ENCODE data around the gene HEATR5B. TPM values are rescaled to one million over a fixed set of nuclear protein-coding genes. Genes with fewer than 3 reads are reported as not detected.
"Not testable (repeated sequence)": the region's sequence is repeated elsewhere in the genome, so short reads cannot be mapped to it uniquely, and the experiment has no call there.

Gene HEATR5B
- polyA plus RNA-seq, 1 experiment = 10.4 TPM

DNA sequence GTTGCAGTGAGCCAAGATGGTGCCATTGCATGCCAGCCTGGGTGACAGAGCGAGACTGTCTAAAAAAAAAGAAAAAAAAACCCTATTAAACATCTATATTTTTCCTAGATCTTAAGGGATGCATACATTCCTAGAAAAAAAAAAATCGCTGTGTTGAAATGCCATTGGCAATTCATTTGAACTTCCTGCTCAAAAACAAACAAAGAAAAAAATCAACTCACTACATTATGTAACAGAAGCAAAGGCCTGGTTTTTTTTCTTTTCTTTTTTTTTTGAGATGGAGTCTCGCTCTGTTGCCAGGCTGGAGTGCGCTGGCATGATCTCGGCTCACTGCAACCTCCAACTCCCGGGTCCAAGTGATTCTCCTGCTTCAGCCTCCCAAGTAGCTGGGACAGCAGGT is 96.2 kb downstream of the HEATR5B start:
- no peak overlapping the region for H3K4me3 ChIP-seq (ENCODE audit: low read depth, low read length)
- TF ChIP-seq, protein P1, sequence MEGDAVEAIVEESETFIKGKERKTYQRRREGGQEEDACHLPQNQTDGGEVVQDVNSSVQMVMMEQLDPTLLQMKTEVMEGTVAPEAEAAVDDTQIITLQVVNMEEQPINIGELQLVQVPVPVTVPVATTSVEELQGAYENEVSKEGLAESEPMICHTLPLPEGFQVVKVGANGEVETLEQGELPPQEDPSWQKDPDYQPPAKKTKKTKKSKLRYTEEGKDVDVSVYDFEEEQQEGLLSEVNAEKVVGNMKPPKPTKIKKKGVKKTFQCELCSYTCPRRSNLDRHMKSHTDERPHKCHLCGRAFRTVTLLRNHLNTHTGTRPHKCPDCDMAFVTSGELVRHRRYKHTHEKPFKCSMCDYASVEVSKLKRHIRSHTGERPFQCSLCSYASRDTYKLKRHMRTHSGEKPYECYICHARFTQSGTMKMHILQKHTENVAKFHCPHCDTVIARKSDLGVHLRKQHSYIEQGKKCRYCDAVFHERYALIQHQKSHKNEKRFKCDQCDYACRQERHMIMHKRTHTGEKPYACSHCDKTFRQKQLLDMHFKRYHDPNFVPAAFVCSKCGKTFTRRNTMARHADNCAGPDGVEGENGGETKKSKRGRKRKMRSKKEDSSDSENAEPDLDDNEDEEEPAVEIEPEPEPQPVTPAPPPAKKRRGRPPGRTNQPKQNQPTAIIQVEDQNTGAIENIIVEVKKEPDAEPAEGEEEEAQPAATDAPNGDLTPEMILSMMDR (IDR thresholded peaks at IDR 0.05; ENCODE audit: insufficient read depth, low read depth, low read length) = no peak
- H3K27me3 ChIP-seq (ENCODE audit: control insufficient read depth, insufficient read depth, low read length) = no peaks in the 10 kb centered on the region
- POLR2A ChIA-PET = no interaction called here
- CTCF ChIA-PET = interaction anchor here (0.6 kb wide), 1 partner anchor 96 kb away, joined by 3 read pairs; no protein-coding TSS in a partner anchor
- H3K36me3 ChIP-seq (ENCODE audit: control insufficient read depth, insufficient read depth, low read length) = no peaks in the 10 kb centered on the region
- no peak for DNase-seq (ENCODE audit: low read depth)

DNA sequence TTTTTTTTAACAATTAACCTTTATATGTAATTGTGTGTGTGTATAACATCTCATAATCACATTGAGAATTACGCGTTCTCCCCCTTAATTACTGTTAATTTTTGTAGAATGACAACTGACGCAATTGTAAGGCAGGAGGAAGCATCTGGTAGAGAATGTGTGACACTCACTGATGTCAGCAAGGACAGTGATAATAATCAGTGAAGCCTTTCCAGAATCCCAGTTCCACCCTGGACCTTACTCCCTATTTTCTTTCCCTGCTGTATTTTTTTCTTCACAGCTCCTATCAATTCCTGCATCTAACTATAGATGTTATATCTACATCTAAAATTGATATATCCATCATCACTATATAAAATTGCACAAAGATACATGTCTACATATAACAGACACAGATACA is 101.7 kb downstream of the HEATR5B start:
- no peaks in the 10 kb centered on the region for H3K27me3 ChIP-seq (ENCODE audit: control insufficient read depth, insufficient read depth, low read length)
- TF ChIP-seq, protein P1 (IDR thresholded peaks at IDR 0.05; ENCODE audit: insufficient read depth, low read depth, low read length) = no peak
- CTCF ChIA-PET = interaction anchor here (0.7 kb wide), 1 partner anchor 18 kb away, joined by 3 read pairs; no protein-coding TSS in a partner anchor
- H3K4me3 ChIP-seq (ENCODE audit: low read depth, low read length) = no peak overlapping the region
- H3K36me3 ChIP-seq (ENCODE audit: control insufficient read depth, insufficient read depth, low read length) = no peaks in the 10 kb centered on the region; the same call in 1 of the 2 replicates
- no peak for DNase-seq (ENCODE audit: low read depth)
- POLR2A ChIA-PET = no interaction called here

DNA sequence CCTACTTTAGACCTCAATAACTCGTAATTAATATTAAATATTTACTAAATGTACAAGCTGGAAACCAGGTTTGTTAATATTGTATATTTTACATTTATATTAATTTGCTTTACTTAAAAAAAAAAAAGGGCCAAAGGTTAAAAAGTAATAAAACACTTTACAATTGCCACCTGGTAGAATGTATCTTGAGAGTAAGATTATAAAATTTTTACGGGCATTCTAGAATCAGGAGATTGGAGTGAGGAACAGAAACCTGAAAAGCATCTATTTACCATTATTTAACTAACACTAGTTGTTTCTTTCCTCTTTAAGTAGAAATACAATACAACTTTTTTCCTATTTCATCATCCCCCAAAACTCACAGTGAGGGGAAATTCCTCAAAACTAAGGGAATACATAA is 102.3 kb downstream of the HEATR5B start:
- Histone ChIP-seq H3K27me3 (ENCODE audit: control insufficient read depth, insufficient read depth, low read length) (no peaks in the 10 kb centered on the region), H3K4me3 (ENCODE audit: low read depth, low read length) (no peak overlapping the region), H3K36me3 (ENCODE audit: control insufficient read depth, insufficient read depth, low read length) (no peaks in the 10 kb centered on the region; the same call in 1 of the 2 replicates)
- no peak for DNase-seq (ENCODE audit: low read depth)
- ChIA-PET POLR2A (no interaction called here), CTCF (interaction anchor here (0.7 kb wide), 1 partner anchor 17 kb away, joined by 3 read pairs; no protein-coding TSS in a partner anchor)
- TF ChIP-seq, protein P1 (IDR thresholded peaks at IDR 0.05; ENCODE audit: insufficient read depth, low read depth, low read length) = no peak

DNA sequence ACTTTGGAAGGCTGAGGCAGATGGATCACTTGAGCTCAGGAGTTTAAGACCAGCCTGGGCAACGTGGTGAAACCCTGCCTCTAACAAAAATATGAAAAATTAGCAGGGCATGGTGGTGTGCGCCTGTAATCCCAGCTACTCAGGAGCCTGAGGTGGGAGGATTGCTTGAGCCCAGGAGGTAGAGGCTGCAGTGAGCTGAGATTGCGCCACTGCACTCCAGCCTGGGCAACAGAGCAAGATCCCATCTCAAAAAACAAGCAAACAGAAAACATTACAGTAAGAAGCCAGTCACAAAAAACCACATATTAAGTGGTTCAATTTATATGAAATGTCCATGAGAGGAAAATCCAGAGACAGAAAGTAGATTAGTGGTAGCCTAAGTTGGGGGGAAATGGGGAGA is 105.2 kb downstream of the HEATR5B start:
- DNase-seq (ENCODE audit: low read depth); H3K4me3 ChIP-seq (ENCODE audit: low read depth, low read length); H3K27me3 ChIP-seq (ENCODE audit: control insufficient read depth, insufficient read depth, low read length); H3K36me3 ChIP-seq (ENCODE audit: control insufficient read depth, insufficient read depth, low read length); POLR2A ChIA-PET; CTCF ChIA-PET: not testable (repeated sequence)

DNA sequence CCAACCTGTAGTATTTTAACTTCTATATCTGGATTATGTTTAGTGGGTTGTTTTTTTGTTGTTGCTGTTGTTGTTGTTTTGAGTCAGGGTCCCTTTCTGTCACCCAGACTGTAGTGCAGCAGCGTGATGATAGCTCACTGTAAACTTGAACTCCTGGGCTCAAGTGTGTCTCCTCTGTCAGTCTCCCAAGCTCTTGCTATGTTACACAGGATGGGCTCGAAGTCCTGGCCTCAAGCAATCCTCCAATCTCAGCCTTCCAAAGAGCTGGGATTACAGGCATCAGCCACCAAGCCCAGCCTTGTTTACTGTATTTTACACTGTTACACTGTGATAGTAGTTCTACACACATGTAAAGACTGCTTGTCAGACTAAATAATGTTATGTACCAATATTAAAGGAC is 108.1 kb downstream of the HEATR5B start:
- no peak for DNase-seq (ENCODE audit: low read depth)
- H3K36me3 ChIP-seq (ENCODE audit: control insufficient read depth, insufficient read depth, low read length) = no peaks in the 10 kb centered on the region; the same call in 1 of the 2 replicates
- ChIA-PET POLR2A (no interaction called here), CTCF (no interaction called here)
- H3K4me3 ChIP-seq (ENCODE audit: low read depth, low read length) = no peak overlapping the region
- TF ChIP-seq, protein P1 (IDR thresholded peaks at IDR 0.05; ENCODE audit: insufficient read depth, low read depth, low read length) = no peak
- H3K27me3 ChIP-seq (ENCODE audit: control insufficient read depth, insufficient read depth, low read length) = no peaks in the 10 kb centered on the region

DNA sequence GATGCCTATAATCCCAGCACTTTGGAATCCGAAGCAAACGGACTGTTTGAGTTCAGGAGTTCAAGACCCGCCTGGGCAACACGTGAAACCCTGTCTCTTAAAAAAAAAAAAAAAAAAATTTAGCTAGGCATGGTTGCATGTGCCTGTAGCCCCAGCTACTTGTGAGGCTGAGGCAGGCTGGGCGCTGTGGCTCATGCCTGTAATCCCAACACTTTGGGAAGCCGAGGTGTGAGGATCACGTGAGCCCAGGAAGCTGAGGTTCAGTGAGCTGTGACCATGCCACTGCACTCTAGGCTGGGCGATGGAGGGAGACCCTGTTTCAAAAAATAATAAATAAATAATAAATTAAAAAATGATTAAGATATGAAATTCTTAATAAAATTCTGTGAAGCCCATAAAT is 108.9 kb downstream of the HEATR5B start:
- no peak overlapping the region for H3K4me3 ChIP-seq (ENCODE audit: low read depth, low read length)
- ChIA-PET POLR2A (no interaction called here), CTCF (interaction anchor here (0.6 to 1.2 kb wide), 2 partner anchors 11 to 71 kb away, joined by 4 read pairs; no protein-coding TSS in a partner anchor)
- no peak for DNase-seq (ENCODE audit: low read depth)
- TF ChIP-seq, protein P1 (IDR thresholded peaks at IDR 0.05; ENCODE audit: insufficient read depth, low read depth, low read length) = no peak
- no peaks in the 10 kb centered on the region for H3K27me3 ChIP-seq (ENCODE audit: control insufficient read depth, insufficient read depth, low read length)
- H3K36me3 ChIP-seq (ENCODE audit: control insufficient read depth, insufficient read depth, low read length) = no peaks in the 10 kb centered on the region; the same call in 1 of the 2 replicates
